ENCODE results near the gene DNMT3A.

DNA sequence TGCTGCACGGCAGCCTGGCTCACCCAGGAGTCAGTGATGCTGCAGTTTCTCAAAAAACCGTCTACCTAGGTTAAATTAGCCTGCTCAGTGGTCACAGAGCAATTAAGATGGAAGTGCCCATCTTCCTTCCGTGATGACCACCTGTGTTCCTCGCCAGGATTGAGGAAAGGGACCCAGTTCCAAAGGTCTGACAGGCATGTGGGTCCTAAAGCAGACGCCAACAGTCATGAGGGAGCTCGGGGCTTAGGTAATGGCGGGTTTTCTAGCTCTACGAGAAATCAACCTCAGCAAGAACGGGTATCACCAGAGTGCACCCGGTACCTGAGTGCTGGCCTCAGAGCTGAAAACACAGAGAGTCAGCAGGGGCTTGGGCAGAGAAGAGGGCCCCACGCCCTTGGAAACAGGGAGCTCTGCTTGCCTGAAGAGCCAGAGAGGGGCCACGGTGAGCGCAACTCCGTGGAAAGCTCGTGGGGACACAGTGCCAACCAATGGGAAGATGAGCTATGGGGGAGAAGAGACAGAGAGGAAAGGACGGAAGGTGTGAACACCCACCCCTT lies 34.3 kb upstream of the DNMT3A start:
- no peak for TF ChIP-seq POLR2A (IDR thresholded peaks at IDR 0.05; ENCODE audit: low read length)
- TF ChIP-seq GATA1 (IDR thresholded peaks at IDR 0.05; ENCODE audit: low read depth, low read length), result no peak
